ENCODE results near the gene GSTM4.

The GSTM4 gene

DNA sequence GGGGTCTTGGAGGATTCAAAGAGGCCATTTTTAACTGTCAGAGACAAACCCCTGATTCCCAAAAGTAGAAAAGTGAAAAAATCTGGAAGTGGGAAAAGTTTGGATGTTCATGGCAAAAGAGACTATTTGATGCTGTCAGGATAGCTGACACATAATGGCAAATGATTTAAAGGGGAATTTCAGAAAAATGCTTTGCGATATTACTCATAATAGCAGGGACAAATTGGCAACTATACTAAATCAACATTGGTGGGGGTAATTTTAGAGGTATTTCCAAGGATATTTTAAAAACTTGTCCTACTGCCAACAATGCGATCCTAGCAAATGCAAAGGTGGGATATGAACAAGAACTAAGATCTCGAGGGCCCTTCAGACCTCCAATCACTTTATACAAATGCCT is 5.3 kb upstream of the GSTM4 start:
- DNase-seq (ENCODE audit: low read depth in 1 of 2, low spot score in 1 of 2) = no peak
- Histone ChIP-seq H3K4me3 (replicated peaks; ENCODE audit: insufficient read depth, low read length) (no peak overlapping the region), H3K27ac (replicated peaks) (no peak overlapping the region), H3K27me3 (ENCODE audit: insufficient read depth, poor library complexity, severe bottlenecking) (no peaks in the 10 kb centered on the region)
- TF ChIP-seq REST (IDR thresholded peaks at IDR 0.05; ENCODE audit: insufficient replicate concordance, low read depth) (no peak), SPI1 (IDR thresholded peaks at IDR 0.05; ENCODE audit: borderline replicate concordance, low read depth) (no peak), POLR2AphosphoS5 (IDR thresholded peaks at IDR 0.05; ENCODE audit: low read depth) (no peak), GABPA (IDR thresholded peaks at IDR 0.05; ENCODE audit: low read depth) (no peak)
- TF ChIP-seq, protein P1, sequence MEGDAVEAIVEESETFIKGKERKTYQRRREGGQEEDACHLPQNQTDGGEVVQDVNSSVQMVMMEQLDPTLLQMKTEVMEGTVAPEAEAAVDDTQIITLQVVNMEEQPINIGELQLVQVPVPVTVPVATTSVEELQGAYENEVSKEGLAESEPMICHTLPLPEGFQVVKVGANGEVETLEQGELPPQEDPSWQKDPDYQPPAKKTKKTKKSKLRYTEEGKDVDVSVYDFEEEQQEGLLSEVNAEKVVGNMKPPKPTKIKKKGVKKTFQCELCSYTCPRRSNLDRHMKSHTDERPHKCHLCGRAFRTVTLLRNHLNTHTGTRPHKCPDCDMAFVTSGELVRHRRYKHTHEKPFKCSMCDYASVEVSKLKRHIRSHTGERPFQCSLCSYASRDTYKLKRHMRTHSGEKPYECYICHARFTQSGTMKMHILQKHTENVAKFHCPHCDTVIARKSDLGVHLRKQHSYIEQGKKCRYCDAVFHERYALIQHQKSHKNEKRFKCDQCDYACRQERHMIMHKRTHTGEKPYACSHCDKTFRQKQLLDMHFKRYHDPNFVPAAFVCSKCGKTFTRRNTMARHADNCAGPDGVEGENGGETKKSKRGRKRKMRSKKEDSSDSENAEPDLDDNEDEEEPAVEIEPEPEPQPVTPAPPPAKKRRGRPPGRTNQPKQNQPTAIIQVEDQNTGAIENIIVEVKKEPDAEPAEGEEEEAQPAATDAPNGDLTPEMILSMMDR (IDR thresholded peaks at IDR 0.05; ENCODE audit: insufficient read depth, low read length) = no peak

- TF ChIP-seq SPI1 (IDR thresholded peaks at IDR 0.05; ENCODE audit: borderline replicate concordance, low read depth) = no peak
- no peak for TF ChIP-seq POLR2AphosphoS5 (IDR thresholded peaks at IDR 0.05; ENCODE audit: low read depth)
- TF ChIP-seq REST (IDR thresholded peaks at IDR 0.05; ENCODE audit: insufficient replicate concordance, low read depth) = no peak
- no peak for TF ChIP-seq GABPA (IDR thresholded peaks at IDR 0.05; ENCODE audit: low read depth)
- TF ChIP-seq, protein P1 (IDR thresholded peaks at IDR 0.05; ENCODE audit: insufficient read depth, low read length) = no peak
- H3K4me3 ChIP-seq (replicated peaks; ENCODE audit: insufficient read depth, low read length) = no peak overlapping the region
- no peak overlapping the region for H3K27ac ChIP-seq (replicated peaks)
- no peaks in the 10 kb centered on the region for H3K27me3 ChIP-seq (ENCODE audit: insufficient read depth, poor library complexity, severe bottlenecking)
- DNase-seq (ENCODE audit: low read depth in 1 of 2, low spot score in 1 of 2) = no peak
Measured at GRCh38 chr1:109652402-109652801, 3.5 kb upstream of the GSTM4 start.

DNA sequence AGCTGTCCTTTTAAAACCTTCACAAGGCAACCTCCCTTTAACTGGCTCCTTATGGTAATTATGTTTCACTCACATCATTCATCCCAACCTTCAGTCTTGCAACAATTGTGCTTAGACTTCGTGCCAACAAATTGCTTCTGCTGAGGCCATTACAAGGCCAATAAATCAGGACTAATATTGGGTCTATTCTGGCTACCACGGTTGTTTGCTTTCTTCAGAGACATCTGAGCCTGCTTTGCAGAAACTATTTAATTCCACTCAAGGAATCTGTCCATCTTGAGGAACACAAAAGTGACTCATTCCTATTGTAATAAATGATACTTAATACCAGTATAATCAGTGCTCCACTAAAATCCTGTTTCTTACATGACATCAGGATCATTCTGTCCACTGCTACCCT is 2.6 kb upstream of the GSTM4 start:
- no peak for DNase-seq (ENCODE audit: low read depth in 1 of 2, low spot score in 1 of 2)
- Histone ChIP-seq H3K27me3 (ENCODE audit: insufficient read depth, poor library complexity, severe bottlenecking) (no peaks in the 10 kb centered on the region), H3K27ac (replicated peaks) (no peak overlapping the region), H3K4me3 (replicated peaks; ENCODE audit: insufficient read depth, low read length) (no peak overlapping the region)
- TF ChIP-seq REST (IDR thresholded peaks at IDR 0.05; ENCODE audit: insufficient replicate concordance, low read depth) (no peak), SPI1 (IDR thresholded peaks at IDR 0.05; ENCODE audit: borderline replicate concordance, low read depth) (no peak), GABPA (IDR thresholded peaks at IDR 0.05; ENCODE audit: low read depth) (no peak), POLR2AphosphoS5 (IDR thresholded peaks at IDR 0.05; ENCODE audit: low read depth) (no peak)
- TF ChIP-seq, protein P1 (IDR thresholded peaks at IDR 0.05; ENCODE audit: insufficient read depth, low read length) = no peak
